ENCODE data around the gene SIGLEC14.

DNA sequence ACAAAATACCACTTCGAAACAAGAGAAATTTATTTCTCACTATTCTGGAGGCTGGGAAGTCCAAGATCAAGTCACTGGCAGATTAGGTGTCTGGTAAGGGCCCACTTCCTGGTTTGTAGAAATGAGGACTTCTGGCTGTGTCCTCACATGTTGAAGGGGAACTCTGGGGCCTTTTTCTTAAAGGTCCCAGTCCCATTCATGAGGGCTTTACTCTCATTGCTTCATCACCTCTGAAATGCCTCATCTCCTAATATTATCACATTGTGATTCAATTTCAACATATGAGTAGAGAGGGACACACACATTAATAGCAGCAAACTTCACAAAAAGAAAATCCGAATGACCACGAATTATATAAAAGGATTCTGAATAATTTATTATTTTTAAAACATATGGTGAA, 21.6 kb upstream of the SIGLEC14 start:
- TF ChIP-seq POLR2AphosphoS5 (IDR thresholded peaks at IDR 0.05) (no peak), POLR2A (IDR thresholded peaks at IDR 0.05) (no peak), EP300 (IDR thresholded peaks at IDR 0.05; ENCODE audit: low read depth) (no peak)
- TF ChIP-seq, protein P1, sequence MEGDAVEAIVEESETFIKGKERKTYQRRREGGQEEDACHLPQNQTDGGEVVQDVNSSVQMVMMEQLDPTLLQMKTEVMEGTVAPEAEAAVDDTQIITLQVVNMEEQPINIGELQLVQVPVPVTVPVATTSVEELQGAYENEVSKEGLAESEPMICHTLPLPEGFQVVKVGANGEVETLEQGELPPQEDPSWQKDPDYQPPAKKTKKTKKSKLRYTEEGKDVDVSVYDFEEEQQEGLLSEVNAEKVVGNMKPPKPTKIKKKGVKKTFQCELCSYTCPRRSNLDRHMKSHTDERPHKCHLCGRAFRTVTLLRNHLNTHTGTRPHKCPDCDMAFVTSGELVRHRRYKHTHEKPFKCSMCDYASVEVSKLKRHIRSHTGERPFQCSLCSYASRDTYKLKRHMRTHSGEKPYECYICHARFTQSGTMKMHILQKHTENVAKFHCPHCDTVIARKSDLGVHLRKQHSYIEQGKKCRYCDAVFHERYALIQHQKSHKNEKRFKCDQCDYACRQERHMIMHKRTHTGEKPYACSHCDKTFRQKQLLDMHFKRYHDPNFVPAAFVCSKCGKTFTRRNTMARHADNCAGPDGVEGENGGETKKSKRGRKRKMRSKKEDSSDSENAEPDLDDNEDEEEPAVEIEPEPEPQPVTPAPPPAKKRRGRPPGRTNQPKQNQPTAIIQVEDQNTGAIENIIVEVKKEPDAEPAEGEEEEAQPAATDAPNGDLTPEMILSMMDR (IDR thresholded peaks at IDR 0.05): no peak
